ENCODE results near the gene SIRPB2.

SIRPB2 gene

GRCh38 chr20:1471242-1471641 lies 20.0 kb downstream of the SIRPB2 start:
- DNase-seq, result no peak

- DNase-seq, result peak in 1 of 5 donors; percentile 15
Observed at GRCh38 chr20:1469925-1470571, 21.2 kb downstream of the SIRPB2 start.

GRCh38 chr20:1469306-1469905 lies 21.8 kb downstream of the SIRPB2 start:
- DNase-seq, result no peak

GRCh38 chr20:1468117-1468624 lies 23.0 kb downstream of the SIRPB2 start:
- no peak for DNase-seq

- no peak for DNase-seq
Observed at GRCh38 chr20:1467355-1468116, 23.7 kb downstream of the SIRPB2 start.

DNA sequence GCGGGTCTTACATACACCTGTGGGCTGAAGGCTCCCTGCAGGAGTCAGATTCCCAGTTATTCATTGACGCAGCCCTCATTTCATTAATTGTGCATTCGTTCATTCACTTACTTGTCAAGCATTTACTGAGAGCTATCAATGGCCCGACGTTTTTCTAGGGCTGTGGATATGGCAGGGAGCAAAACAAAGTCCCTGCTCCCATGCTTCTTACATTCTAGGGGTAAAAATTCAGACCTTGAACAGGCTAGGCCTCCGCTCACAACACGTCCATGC lies 24.2 kb downstream of the SIRPB2 start:
- no peak for DNase-seq

DNA sequence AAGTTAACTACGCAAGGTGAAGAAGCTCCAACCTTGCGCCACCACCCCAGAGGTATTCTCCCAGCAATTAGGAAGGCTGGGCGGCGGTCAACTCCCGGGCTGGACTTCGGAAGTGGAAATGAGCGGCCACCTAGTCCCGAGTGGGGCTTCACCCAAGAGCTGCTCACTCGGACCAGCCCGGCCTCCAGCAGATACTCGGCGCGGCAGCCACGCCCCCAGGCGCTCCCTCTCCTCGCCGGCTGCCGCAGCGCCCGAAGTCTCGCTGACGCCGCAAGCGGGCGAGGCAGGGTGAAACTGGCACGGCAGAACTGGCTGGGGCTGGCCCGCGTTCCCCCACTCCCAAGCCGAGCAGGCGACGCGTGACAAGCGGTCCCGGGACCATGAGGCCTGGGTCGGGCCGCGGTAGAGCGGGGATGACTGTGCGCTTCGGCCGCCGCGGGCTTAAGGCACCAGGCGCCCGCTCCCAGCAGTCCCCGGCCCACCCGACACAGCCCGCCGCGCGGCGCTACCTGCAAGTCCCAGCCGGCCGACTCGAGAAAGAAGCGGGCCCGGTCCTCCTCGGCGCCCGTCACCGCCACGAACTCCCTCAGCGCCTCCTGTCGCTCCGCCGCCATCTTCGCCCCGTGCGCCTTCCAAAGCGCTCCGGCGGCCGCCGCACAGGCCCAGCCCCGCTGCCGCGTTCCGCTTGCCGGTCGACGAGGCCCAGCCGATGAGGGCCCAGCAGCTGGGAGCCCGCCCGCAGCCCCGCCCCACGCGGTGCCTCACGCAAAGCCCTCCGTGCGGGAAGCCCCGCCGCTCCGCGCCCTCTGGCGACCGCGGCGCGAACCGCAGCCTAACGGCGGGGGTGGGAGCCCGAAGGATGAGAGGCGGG lies 24.8 kb downstream of the SIRPB2 start, which contains the start of gene NSFL1C:
Gene NSFL1C, minus strand, starts transcription at position 639 of the 871 bp plus-strand sequence. Its CDS starts 25 bp downstream, at position 614.
- peak; percentile 93 to 98 (median 96) for DNase-seq

GRCh38 chr20:1465470-1466210 lies 25.6 kb downstream of the SIRPB2 start:
- DNase-seq, result no peak

DNA sequence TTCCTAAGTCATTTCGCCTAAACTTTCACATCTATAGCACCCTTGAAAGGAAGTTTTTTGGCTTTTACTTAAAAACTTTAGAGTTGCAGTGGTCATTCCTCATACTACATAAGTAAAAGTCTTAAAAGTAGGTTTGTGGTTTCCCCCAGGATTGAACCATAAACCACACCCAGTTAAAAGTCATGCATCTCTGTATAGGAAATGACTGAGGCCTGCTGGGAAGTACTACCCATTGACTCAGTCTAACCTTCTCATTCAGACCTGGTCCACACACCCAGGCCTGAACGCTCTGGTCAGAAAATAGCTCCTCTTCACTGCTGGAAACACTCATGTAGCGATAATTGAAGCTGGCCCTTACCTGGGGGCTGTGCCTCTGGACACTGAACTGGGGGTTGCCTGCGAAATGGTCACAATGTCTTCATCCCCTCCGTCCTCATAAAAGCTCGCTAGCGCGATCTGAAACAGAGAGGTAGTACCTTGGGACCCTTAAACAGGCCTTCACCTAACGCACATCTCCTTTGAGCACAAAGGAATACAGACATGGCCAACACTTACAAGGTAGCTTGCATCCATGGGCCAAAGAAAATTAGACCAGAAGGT lies 27.1 kb downstream of the SIRPB2 start:
- peak in 1 of 5 donors; percentile 8 for DNase-seq

DNA sequence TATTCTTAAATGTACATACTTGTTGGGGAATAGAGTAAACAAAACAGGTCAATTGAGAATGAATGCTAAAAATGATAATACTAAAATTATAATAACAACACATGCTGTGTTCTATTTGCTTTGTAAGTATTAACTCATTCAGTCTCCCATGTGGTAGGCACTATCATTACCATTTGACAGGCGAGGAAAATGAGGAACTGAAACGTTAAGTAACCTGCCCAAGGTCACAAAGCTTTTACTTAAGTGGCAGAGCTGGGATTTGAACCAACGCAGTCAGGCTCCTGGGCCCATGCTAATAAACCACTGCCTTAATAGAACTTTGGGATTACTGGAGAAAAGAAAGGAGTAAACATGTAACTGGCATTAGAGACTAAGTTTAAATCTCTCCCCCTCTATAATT lies 28.4 kb downstream of the SIRPB2 start:
- DNase-seq, result no peak

- no peak for DNase-seq
Observed at GRCh38 chr20:1462001-1462400, 29.2 kb downstream of the SIRPB2 start.

DNA sequence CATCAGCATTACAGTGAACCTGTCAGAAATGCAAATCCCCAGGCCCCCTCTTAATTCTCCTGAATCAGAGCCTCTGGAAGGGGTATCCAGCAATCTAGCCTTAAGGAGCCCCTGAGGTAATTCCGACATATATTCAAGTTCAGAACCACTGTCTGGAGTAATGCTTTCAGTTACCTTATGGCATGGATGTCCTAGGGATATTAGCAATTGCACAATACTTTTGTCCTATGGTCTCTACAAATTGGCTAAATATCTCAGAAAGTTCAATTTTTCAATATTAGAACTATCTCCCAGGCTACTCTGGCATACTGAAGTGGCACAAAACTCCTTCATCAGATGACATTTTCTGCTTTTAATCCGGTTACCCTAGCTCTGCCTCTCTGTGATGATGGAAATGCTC lies 30.9 kb downstream of the SIRPB2 start:
- no peak for DNase-seq

DNA sequence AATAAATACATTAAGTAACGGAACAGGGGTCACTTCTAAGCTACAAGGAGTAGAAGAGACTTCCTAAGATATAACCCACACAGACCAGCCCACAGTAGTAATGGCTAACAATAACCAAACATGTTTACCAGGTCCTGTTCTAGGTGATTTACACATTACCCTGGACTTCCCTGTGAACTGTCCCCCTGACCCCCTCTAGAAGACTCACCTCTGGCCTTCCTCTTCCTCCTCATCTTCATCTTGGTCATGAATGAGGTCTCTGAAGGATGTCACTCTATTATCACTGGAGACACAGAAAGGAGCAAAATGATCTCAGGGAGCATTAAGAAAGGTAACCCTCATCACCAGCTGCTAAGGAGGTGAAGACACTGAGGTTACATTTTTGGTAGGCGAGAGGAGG lies 33.2 kb downstream of the SIRPB2 start:
- no peak for DNase-seq

- no peak for DNase-seq
Observed at GRCh38 chr20:1456300-1456699, 34.9 kb downstream of the SIRPB2 start.

GRCh38 chr20:1450926-1451491 lies 40.2 kb downstream of the SIRPB2 start:
- no peak for DNase-seq

DNA sequence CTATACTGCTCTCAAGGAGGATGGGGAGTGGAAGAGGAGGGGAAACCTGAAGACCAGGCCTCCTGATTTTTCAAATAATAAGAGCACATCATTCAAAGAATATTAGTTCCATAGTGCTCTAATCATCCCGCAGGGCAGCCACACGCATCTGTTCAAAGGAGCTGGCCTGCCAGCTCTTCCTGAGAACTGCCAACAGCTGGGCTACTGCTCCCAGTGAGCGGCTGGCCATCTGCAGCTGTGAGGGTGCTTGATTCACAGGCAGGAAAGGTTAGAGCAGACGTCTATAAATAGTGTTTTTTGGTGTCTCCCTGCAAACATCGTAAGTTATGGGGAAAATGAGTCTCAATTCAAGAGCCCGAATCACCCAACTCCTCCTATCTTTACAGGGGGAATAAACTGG lies 41.9 kb downstream of the SIRPB2 start:
- no peak for DNase-seq

DNA sequence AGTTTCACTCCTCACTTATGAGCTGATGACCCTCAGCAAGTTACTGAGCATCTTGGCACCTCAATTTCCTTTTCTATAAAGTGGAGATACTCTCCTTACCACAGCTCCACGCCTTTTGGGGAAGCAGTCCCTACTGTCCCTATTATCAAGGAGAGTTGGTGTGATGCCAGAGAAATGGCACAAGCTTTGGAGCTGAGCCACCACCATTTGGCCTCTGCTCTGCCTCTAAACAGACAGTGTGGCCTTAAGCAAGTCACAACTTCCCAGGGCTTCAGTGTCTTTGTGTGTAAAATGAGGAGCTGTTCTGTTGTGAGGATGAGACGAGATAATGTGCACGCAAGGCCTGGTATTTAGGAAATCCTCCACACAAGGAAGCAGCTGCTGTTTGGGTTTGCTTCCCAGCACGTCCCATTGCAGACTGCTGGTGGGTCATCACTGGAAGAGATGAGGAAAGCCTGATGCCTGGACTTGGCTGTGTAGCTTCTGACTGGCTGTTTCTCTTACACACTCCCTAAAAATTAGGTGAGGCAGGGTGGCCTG lies 43.1 kb downstream of the SIRPB2 start:
- no peak for DNase-seq

GRCh38 chr20:1446536-1446935 lies 44.7 kb downstream of the SIRPB2 start:
- no peak for DNase-seq

DNA sequence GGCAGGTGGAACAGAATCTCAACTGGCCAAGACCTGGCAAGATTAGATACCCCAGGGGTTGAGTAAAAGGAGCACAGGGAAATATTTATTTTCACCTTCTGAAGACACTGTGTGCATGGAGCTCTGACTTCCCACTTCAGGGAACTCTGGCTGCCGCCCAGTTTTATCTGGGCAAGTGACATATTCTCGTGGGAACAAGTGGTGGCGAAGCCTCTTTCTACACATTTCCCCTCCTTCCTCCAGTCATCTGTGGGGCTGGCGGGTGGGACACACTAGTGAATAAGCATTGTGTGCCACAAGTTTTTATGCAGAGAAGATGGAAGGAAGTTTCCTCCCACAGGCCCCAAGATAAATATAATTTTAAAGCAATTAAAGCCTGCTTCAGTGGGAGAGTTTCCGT lies 48.1 kb downstream of the SIRPB2 start:
- DNase-seq, result no peak

DNA sequence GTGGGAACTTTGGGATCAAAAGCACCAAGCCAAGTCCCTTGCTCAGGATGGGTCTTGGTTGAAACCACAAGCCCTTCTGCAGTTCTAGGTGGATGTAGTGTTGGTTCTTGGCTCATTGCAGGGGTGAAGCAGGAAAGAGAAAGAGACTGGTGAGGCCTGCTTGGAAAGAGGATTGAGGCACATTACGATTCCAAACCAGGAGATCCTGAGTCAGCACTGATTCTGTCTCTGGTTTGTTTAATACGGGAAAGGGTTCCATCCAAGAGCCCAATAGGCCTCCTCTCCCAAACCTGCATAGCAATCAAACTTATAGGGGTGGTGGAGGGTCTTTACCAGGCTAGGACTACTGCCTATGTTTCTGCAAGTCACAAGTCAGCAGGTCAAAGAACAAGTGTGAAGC lies 48.9 kb downstream of the SIRPB2 start:
- no peak for DNase-seq

GRCh38 chr20:1441133-1441532 lies 50.1 kb downstream of the SIRPB2 start:
- no peak for DNase-seq
